Stimulated activated naive B cell treated with anti-CD40 and anti-IgM and Interleukin-4, amounts not matched to agents 10 μg/mL and 1 μg/mL and 100 μg/mL, for 72 hours (primary cell): ENCODE measurements around the gene FLT3LG.

Source experiments
- ATAC-seq, 2 donors: fragments of 150-1000 bp; cut with Tn5 transposase; replicated peaks; 2 replicates each; pipeline ENCODE4 v1.10.0; 2021; ENCODE audit warnings: moderate library complexity in 1 of 2
- DNase-seq: peaks from one replicate; pipeline ENCODE4 v3.0.0; 2021
- H3K27ac Mint-ChIP-seq: one replicate; pipeline ENCODE4 v1.8.0; 2022; ENCODE audit warnings: mild to moderate bottlenecking, mixed read lengths
- H3K27me3 Mint-ChIP-seq, 2 donors: one replicate each; pipeline ENCODE4 v1.8.0; 2022; ENCODE audit warnings: mixed read lengths in 2 of 2
- H3K36me3 Mint-ChIP-seq, 2 donors: one replicate each; pipeline ENCODE4 v1.8.0; 2022; ENCODE audit warnings: mixed read lengths in 2 of 2, mild to moderate bottlenecking in 1 of 2
- H3K4me1 Mint-ChIP-seq, 2 donors: one replicate each; pipeline ENCODE4 v1.8.0; 2022; ENCODE audit warnings: mixed read lengths in 2 of 2, mild to moderate bottlenecking in 1 of 2
- H3K4me3 Mint-ChIP-seq, 2 donors: one replicate each; pipeline ENCODE4 v1.8.0; 2022; ENCODE audit warnings: mild to moderate bottlenecking in 2 of 2, mixed read lengths in 2 of 2, moderate library complexity in 1 of 2
- H3K9me3 Mint-ChIP-seq, 2 donors: one replicate each; pipeline ENCODE4 v1.8.0; 2022; ENCODE audit warnings: mixed read lengths in 2 of 2, mild to moderate bottlenecking in 1 of 2

FLT3LG gene

GRCh38 chr19:49492573-49493405, 18.8 kb downstream of the FLT3LG start:
- no peak for ATAC-seq
- DNase-seq, result no peak
- H3K36me3 Mint-ChIP-seq, result peaks cover 66 to 79% of the 10 kb centered on the region in 2 donors
- H3K4me1 Mint-ChIP-seq, result peaks cover 24 to 44% of the 10 kb centered on the region in 2 donors
- H3K27ac Mint-ChIP-seq, result peak overlapping the region; percentile 95
- H3K4me3 Mint-ChIP-seq, result peak overlapping the region; percentile 51 to 61
- no peaks in the 10 kb centered on the region for H3K9me3 Mint-ChIP-seq
- H3K27me3 Mint-ChIP-seq, result no peaks in the 10 kb centered on the region

- peak overlapping the region; percentile 100 for H3K27ac Mint-ChIP-seq
- peak overlapping the region; percentile 98 to 100 for H3K4me3 Mint-ChIP-seq
- ATAC-seq, result no peak
- H3K36me3 Mint-ChIP-seq, result peaks cover 60 to 68% of the 10 kb centered on the region in 2 donors
- H3K27me3 Mint-ChIP-seq, result no peaks in the 10 kb centered on the region
- H3K4me1 Mint-ChIP-seq, result peaks cover 38 to 50% of the 10 kb centered on the region in 2 donors
- H3K9me3 Mint-ChIP-seq, result no peaks in the 10 kb centered on the region
- no peak for DNase-seq
These were observed 22.6 kb downstream of the FLT3LG start for GRCh38 chr19:49496574-49497008.

GRCh38 chr19:49497047-49497788, 23.2 kb downstream of the FLT3LG start:
- no peaks in the 10 kb centered on the region for H3K9me3 Mint-ChIP-seq
- DNase-seq, result no peak
- peak overlapping the region; percentile 100 for H3K27ac Mint-ChIP-seq
- H3K36me3 Mint-ChIP-seq, result peaks cover 54 to 61% of the 10 kb centered on the region in 2 donors
- H3K4me3 Mint-ChIP-seq, result peak overlapping the region; percentile 98 to 100
- no peaks in the 10 kb centered on the region for H3K27me3 Mint-ChIP-seq
- peaks cover 40 to 44% of the 10 kb centered on the region in 2 donors for H3K4me1 Mint-ChIP-seq
- ATAC-seq, result peak; percentile 11 to 17

GRCh38 chr19:49497789-49498103, 23.7 kb downstream of the FLT3LG start:
- Mint-ChIP-seq H3K27ac (peak overlapping the region; percentile 100), H3K36me3 (peaks cover 49 to 56% of the 10 kb centered on the region in 2 donors), H3K27me3 (no peaks in the 10 kb centered on the region), H3K4me3 (peak overlapping the region; percentile 98 to 100), H3K9me3 (no peaks in the 10 kb centered on the region), H3K4me1 (peaks cover 37 to 40% of the 10 kb centered on the region in 2 donors)
- DNase-seq (no peak), ATAC-seq (no peak)

- H3K9me3 Mint-ChIP-seq, result no peaks in the 10 kb centered on the region
- peak overlapping the region; percentile 98 to 100 for H3K4me3 Mint-ChIP-seq
- no peaks in the 10 kb centered on the region for H3K27me3 Mint-ChIP-seq
- H3K27ac Mint-ChIP-seq, result peak overlapping the region; percentile 99
- no peak for DNase-seq
- peaks cover 34 to 40% of the 10 kb centered on the region in 2 donors for H3K4me1 Mint-ChIP-seq
- H3K36me3 Mint-ChIP-seq, result peaks cover 43 to 49% of the 10 kb centered on the region in 2 donors
- no peak for ATAC-seq
These were observed 24.5 kb downstream of the FLT3LG start for GRCh38 chr19:49498475-49498874.

GRCh38 chr19:49499030-49499670, 25.1 kb downstream of the FLT3LG start:
- H3K4me1 Mint-ChIP-seq, result peaks cover 33 to 40% of the 10 kb centered on the region in 2 donors
- no peaks in the 10 kb centered on the region for H3K9me3 Mint-ChIP-seq
- no peak for ATAC-seq
- peak overlapping the region; percentile 99 for H3K27ac Mint-ChIP-seq
- peak overlapping the region; percentile 98 to 100 for H3K4me3 Mint-ChIP-seq
- no peaks in the 10 kb centered on the region for H3K27me3 Mint-ChIP-seq
- peaks cover 42 to 47% of the 10 kb centered on the region in 2 donors for H3K36me3 Mint-ChIP-seq
- DNase-seq, result no peak

GRCh38 chr19:49502866-49503581, 29.0 kb downstream of the FLT3LG start:
- DNase-seq (no peak), ATAC-seq (peak in 1 of 2 donors; percentile 16)
- H3K4me1 Mint-ChIP-seq, result peaks cover 33 to 36% of the 10 kb centered on the region in 2 donors
- no peak overlapping the region for H3K4me3 Mint-ChIP-seq
- no peaks in the 10 kb centered on the region for H3K9me3 Mint-ChIP-seq
- H3K27me3 Mint-ChIP-seq, result no peaks in the 10 kb centered on the region
- peak overlapping the region; percentile 37 for H3K27ac Mint-ChIP-seq
- H3K36me3 Mint-ChIP-seq, result peaks cover 23 to 24% of the 10 kb centered on the region in 2 donors

- no peak for ATAC-seq
- DNase-seq, result no peak
- H3K27me3 Mint-ChIP-seq, result no peaks in the 10 kb centered on the region
- no peak overlapping the region for H3K27ac Mint-ChIP-seq
- H3K4me3 Mint-ChIP-seq, result no peak overlapping the region
- H3K4me1 Mint-ChIP-seq, result peaks cover 32% of the 10 kb centered on the region in 2 donors
- H3K9me3 Mint-ChIP-seq, result no peaks in the 10 kb centered on the region
- peaks cover 19 to 20% of the 10 kb centered on the region in 2 donors for H3K36me3 Mint-ChIP-seq
These were observed 29.6 kb downstream of the FLT3LG start for GRCh38 chr19:49503582-49503962.

- Mint-ChIP-seq H3K9me3 (no peaks in the 10 kb centered on the region), H3K27ac (no peak overlapping the region), H3K4me3 (no peak overlapping the region), H3K4me1 (peaks cover 10 to 13% of the 10 kb centered on the region in 2 donors), H3K27me3 (no peaks in the 10 kb centered on the region), H3K36me3 (no peaks in the 10 kb centered on the region)
- ATAC-seq, result peak; percentile 73 to 86
- DNase-seq, result no peak
These were observed 32.6 kb downstream of the FLT3LG start for GRCh38 chr19:49506575-49507105.

GRCh38 chr19:49507803-49508494, 33.9 kb downstream of the FLT3LG start:
- ATAC-seq (no peak), DNase-seq (no peak)
- Mint-ChIP-seq H3K27ac (no peak overlapping the region), H3K9me3 (no peaks in the 10 kb centered on the region), H3K27me3 (no peaks in the 10 kb centered on the region), H3K4me1 (peaks cover 16 to 24% of the 10 kb centered on the region in 2 donors), H3K36me3 (no peaks in the 10 kb centered on the region), H3K4me3 (no peak overlapping the region)

GRCh38 chr19:49512970-49513745, 39.1 kb downstream of the FLT3LG start:
- Mint-ChIP-seq H3K9me3 (no peaks in the 10 kb centered on the region), H3K4me3 (peak overlapping the region; percentile 85 to 92), H3K27ac (peak overlapping the region; percentile 86), H3K4me1 (peaks cover 29 to 44% of the 10 kb centered on the region in 2 donors), H3K36me3 (no peaks in the 10 kb centered on the region), H3K27me3 (no peaks in the 10 kb centered on the region)
- ATAC-seq (peak; percentile 57 to 67), DNase-seq (no peak)

GRCh38 chr19:49513746-49514118, 39.7 kb downstream of the FLT3LG start:
- Mint-ChIP-seq H3K36me3 (no peaks in the 10 kb centered on the region), H3K9me3 (no peaks in the 10 kb centered on the region), H3K27me3 (no peaks in the 10 kb centered on the region), H3K4me3 (peak overlapping the region; percentile 85 to 92), H3K4me1 (peaks cover 29 to 44% of the 10 kb centered on the region in 2 donors), H3K27ac (peak overlapping the region; percentile 86)
- ATAC-seq, result no peak
- no peak for DNase-seq

- H3K4me3 Mint-ChIP-seq, result peak overlapping the region in 1 of 2 donors; percentile 92
- H3K27me3 Mint-ChIP-seq, result no peaks in the 10 kb centered on the region
- H3K9me3 Mint-ChIP-seq, result no peaks in the 10 kb centered on the region
- DNase-seq (no peak), ATAC-seq (no peak)
- no peaks in the 10 kb centered on the region for H3K36me3 Mint-ChIP-seq
- peaks cover 29 to 44% of the 10 kb centered on the region in 2 donors for H3K4me1 Mint-ChIP-seq
- H3K27ac Mint-ChIP-seq, result no peak overlapping the region
These were observed 40.1 kb downstream of the FLT3LG start for GRCh38 chr19:49514151-49514550.
